Stimulated activated CD4-positive, alpha-beta T cell treated with anti-CD3 and anti-CD28 coated beads, Interleukin-15, amount 100 ng/mL, for 1 hour (primary cell): ENCODE measurements around the gene COL6A2.
"Not testable (repeated sequence)": the region's sequence is repeated elsewhere in the genome, so short reads cannot be mapped to it uniquely, and the experiment has no call there.

Source experiments
- DNase-seq, 2 donors: peaks; one replicate each; pipeline ENCODE4 v3.0.0-alpha.2; 2020; ENCODE audit warnings: low read depth in 1 of 2, low spot score in 1 of 2

COL6A2 gene

GRCh38 chr21:46170436-46171193 is 72.7 kb downstream of the COL6A2 start:
- not testable (repeated sequence) for DNase-seq

GRCh38 chr21:46171585-46171984 is 73.7 kb downstream of the COL6A2 start:
- no peak for DNase-seq

- no peak for DNase-seq
Observed at GRCh38 chr21:46171996-46172862, 74.3 kb downstream of the COL6A2 start.

- no peak for DNase-seq
Observed at GRCh38 chr21:46172863-46173528, 75.1 kb downstream of the COL6A2 start.

- DNase-seq = no peak
Observed at GRCh38 chr21:46173573-46173972, 75.7 kb downstream of the COL6A2 start.

GRCh38 chr21:46176443-46177129 is 78.7 kb downstream of the COL6A2 start:
- not testable (repeated sequence) for DNase-seq

- no peak for DNase-seq
Observed at GRCh38 chr21:46178961-46179360, 81.0 kb downstream of the COL6A2 start.
